Spinal cord (tissue), 10 donors: Measurements from ENCODE around the gene DMD. TPM values are rescaled to one million over a fixed set of nuclear protein-coding genes. Genes with fewer than 3 reads are reported as not detected.

ENCODE experiments used
- DNase-seq, 6 donors: peaks; one replicate each; pipeline versions ENCODE4 v3.0.0 to v3.0.0-alpha.2; 2013 to 2015; ENCODE audit warnings: low spot score in 6 of 6, low read depth in 4 of 6
- H3K27ac ChIP-seq: one replicate; pipeline ENCODE4 v1.5.1; 2013; ENCODE audit warnings: low read depth, low read length, control low read depth
- H3K27me3 ChIP-seq: one replicate; pipeline ENCODE4 v1.6.1; 2013; ENCODE audit warnings: low read length; ENCODE audit not compliant: control insufficient read depth, insufficient read depth
- H3K36me3 ChIP-seq: one replicate; pipeline ENCODE4 v1.6.1; 2013; ENCODE audit warnings: low read length; ENCODE audit not compliant: control insufficient read depth, insufficient read depth
- H3K4me1 ChIP-seq: one replicate; pipeline ENCODE4 v1.6.1; 2013; ENCODE audit warnings: low read length; ENCODE audit not compliant: control insufficient read depth, insufficient read depth
- H3K4me3 ChIP-seq: one replicate; pipeline ENCODE4 v1.5.1; 2013; ENCODE audit warnings: low read depth, low read length, control low read depth
- H3K9me3 ChIP-seq: one replicate; pipeline ENCODE4 v1.6.1; 2013; ENCODE audit warnings: low read length; ENCODE audit not compliant: control insufficient read depth, insufficient read depth
- WGBS: methylation state at CpG from one replicate; pipeline ENCODE4 v1.1.5; 2013; ENCODE audit warnings: missing lambda C conversion rate; ENCODE audit not compliant: insufficient coverage; 5-methylcytosine and 5-hydroxymethylcytosine counted together
- polyA plus RNA-seq, 2 donors: library from polyadenylated mRNA; unstranded; fragments of 120-200 nt; gene quantifications; one replicate each; pipeline ENCODE4 v1.2.1, GENCODE V29; 2013; ENCODE audit not compliant: insufficient read length in 2 of 2
- total RNA-seq, 2 donors: library from RNA; depleted of rRNA in 1 of 2; stranded (reverse); fragments of 120-200 nt in 1 of 2; fragments of >200 nt in 1 of 2; gene quantifications; one replicate each; pipeline versions ENCODE4 v1.2.3 to v1.2.4, GENCODE V29; 2013 to 2014
- donor health status: healthy.

DMD gene
- total and polyA plus RNA-seq, 4 donors: 28.4 to 112 (median 41.9) TPM

- WGBS: 84% methylated on average over 2 of the region's 2 CpGs
- no peak overlapping the region for H3K27ac ChIP-seq
- DNase-seq: no peak
- H3K9me3 ChIP-seq: no peaks in the 10 kb centered on the region
- peaks cover 6% of the 10 kb centered on the region for H3K27me3 ChIP-seq
- H3K4me3 ChIP-seq: no peak overlapping the region
- no peaks in the 10 kb centered on the region for H3K36me3 ChIP-seq
- H3K4me1 ChIP-seq: no peaks in the 10 kb centered on the region
These were observed 1509.1 kb downstream of the DMD start for GRCh38 chrX:31702222-31702621.

DNA sequence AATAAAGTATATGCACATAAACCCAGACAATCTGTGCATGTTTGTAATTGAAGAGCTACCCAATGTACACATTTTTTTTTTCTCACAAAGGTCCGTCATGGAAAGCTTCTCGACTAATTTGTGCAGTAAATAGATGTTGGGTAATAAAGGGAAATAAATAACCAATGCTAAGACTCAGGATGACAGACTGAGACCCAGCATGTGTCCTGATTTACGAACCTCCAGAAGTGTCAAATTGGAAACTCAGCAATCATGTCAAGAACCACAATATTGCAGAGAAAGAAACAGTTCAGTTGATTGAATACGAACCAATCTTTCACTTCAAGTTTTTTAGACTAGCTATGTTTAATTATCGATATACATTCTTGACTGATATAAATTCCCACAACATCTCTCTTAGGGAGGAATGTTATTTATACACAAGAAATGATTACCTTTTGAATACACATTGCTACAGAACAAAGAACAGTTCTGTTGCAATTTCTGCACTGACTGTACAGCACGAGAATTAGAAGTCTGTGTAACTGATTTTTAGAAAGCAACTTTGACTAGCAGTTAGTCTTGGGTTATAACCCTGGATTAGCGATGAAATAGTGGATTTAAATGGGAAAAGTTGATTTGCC lies 1513.9 kb downstream of the DMD start:
- no peaks in the 10 kb centered on the region for H3K36me3 ChIP-seq
- H3K27ac ChIP-seq: no peak overlapping the region
- H3K9me3 ChIP-seq: peaks cover 2% of the 10 kb centered on the region
- WGBS: 66% methylated on average over 2 of the region's 7 CpGs
- DNase-seq: no peak
- peaks cover 6% of the 10 kb centered on the region for H3K27me3 ChIP-seq
- no peaks in the 10 kb centered on the region for H3K4me1 ChIP-seq
- H3K4me3 ChIP-seq: no peak overlapping the region

DNA sequence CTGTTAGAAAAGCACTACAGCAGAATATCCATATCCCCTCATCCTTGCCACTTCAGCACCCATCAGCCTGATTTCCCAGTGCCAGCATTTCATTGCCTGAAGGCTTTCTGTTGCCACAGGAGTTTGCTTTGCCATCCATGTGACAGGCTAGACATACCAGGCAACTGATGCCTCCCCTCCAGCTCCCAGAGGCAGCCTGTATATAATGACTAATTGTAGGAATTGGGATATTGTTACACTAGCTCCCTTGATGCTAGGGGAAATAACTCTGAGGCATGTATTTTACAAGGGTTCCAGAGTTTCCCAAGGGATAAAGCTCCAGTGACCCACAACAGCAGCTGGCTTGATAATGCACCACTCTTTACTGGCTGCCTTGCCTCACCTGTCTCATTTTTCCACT lies 1531.5 kb downstream of the DMD start:
- no peak overlapping the region for H3K27ac ChIP-seq
- H3K36me3 ChIP-seq: no peaks in the 10 kb centered on the region
- no peaks in the 10 kb centered on the region for H3K9me3 ChIP-seq
- no peak for DNase-seq
- no peaks in the 10 kb centered on the region for H3K27me3 ChIP-seq
- H3K4me3 ChIP-seq: no peak overlapping the region
- no peaks in the 10 kb centered on the region for H3K4me1 ChIP-seq

DNA sequence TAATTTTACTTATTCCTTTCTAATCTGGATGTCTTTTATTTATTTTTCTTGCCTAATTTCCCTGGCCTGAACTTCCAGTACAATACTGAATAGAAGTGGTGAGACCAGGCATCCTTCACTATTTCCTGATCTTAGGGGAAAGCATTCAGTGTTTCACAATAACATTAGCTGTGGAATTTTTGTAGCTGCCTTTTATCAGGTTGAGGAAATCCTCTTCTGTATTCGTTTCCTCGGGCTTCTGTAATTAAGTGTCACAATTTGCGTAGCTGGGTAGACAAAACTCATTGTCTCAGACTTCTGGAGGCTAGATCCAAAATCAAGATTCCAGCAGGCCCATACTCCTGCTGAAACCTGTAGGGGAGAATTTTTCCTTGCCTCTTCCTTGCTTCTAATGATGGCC lies 1541.1 kb downstream of the DMD start:
- DNase-seq: no peak
- Histone ChIP-seq H3K9me3 (peaks cover 3% of the 10 kb centered on the region), H3K27ac (no peak overlapping the region), H3K4me1 (no peaks in the 10 kb centered on the region), H3K4me3 (no peak overlapping the region), H3K27me3 (no peaks in the 10 kb centered on the region), H3K36me3 (no peaks in the 10 kb centered on the region)
- WGBS: 84% methylated on average over 3 of the region's 3 CpGs

DNA sequence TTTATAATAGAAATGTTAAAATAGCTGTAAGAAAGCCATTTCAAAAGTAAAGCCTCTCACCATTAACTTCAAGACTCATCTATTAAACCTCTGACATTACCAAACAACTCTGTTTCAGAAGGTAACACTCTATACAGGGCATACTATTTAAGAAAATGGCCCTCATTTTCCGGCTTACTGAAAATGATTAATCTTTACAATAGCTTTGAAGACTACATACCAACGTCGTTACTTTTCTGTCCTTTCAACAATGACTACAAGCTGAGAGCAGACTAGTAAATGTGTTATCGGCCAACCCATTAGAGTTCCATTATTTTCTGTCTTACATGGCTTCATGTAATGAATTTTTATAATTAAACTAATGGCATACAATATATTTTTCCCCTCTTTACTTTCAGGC lies 1545.9 kb downstream of the DMD start:
- Histone ChIP-seq H3K4me1 (no peaks in the 10 kb centered on the region), H3K4me3 (no peak overlapping the region), H3K9me3 (no peaks in the 10 kb centered on the region), H3K27me3 (no peaks in the 10 kb centered on the region), H3K27ac (no peak overlapping the region), H3K36me3 (no peaks in the 10 kb centered on the region)
- DNase-seq: peak in 1 of 6 donors; percentile 12
- WGBS: no CpG with 5 or more reads among the region's 4 CpGs

GRCh38 chrX:31663172-31663571 lies 1548.2 kb downstream of the DMD start:
- H3K36me3 ChIP-seq: no peaks in the 10 kb centered on the region
- no peaks in the 10 kb centered on the region for H3K27me3 ChIP-seq
- no peak for DNase-seq
- H3K4me3 ChIP-seq: no peak overlapping the region
- 78% methylated on average over 3 of the region's 6 CpGs for WGBS
- no peak overlapping the region for H3K27ac ChIP-seq
- no peaks in the 10 kb centered on the region for H3K9me3 ChIP-seq
- H3K4me1 ChIP-seq: no peaks in the 10 kb centered on the region

- Histone ChIP-seq H3K27me3 (no peaks in the 10 kb centered on the region), H3K4me3 (no peak overlapping the region), H3K9me3 (no peaks in the 10 kb centered on the region), H3K4me1 (no peaks in the 10 kb centered on the region), H3K27ac (no peak overlapping the region), H3K36me3 (no peaks in the 10 kb centered on the region)
- no peak for DNase-seq
- WGBS: 67% methylated on average over 2 of the region's 2 CpGs
These were observed 1550.0 kb downstream of the DMD start for GRCh38 chrX:31661280-31661810.

GRCh38 chrX:31658360-31658759 lies 1553.0 kb downstream of the DMD start:
- no peaks in the 10 kb centered on the region for H3K36me3 ChIP-seq
- DNase-seq: peak in 5 of 6 donors; percentile 11 to 70 (median 26)
- no peak overlapping the region for H3K27ac ChIP-seq
- no peak overlapping the region for H3K4me3 ChIP-seq
- H3K9me3 ChIP-seq: no peaks in the 10 kb centered on the region
- H3K27me3 ChIP-seq: no peaks in the 10 kb centered on the region
- H3K4me1 ChIP-seq: no peaks in the 10 kb centered on the region
- no CpG with 5 or more reads among the region's 4 CpGs for WGBS

DNA sequence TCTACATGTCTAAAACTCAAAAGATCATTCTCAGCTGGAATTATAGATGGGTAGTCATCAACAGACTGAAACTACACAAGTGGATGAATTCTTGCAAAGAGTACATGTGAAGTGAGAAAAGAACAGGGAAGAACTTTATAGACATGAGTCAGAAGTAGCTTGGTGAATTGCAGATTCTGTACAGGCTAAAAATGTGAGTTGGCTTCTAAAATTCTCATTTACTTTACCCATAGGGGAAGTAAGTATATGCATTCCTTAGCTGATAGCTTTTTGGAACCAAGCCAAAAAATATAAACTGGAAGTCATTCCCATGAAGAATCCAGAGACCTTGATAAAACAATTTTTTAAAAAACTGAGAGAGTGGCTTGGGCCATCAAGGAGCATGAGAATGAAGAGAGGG lies 1555.3 kb downstream of the DMD start:
- Histone ChIP-seq H3K4me3 (no peak overlapping the region), H3K27ac (no peak overlapping the region), H3K4me1 (no peaks in the 10 kb centered on the region), H3K9me3 (peaks cover 2% of the 10 kb centered on the region), H3K27me3 (peaks cover 2% of the 10 kb centered on the region), H3K36me3 (no peaks in the 10 kb centered on the region)
- DNase-seq: no peak

DNA sequence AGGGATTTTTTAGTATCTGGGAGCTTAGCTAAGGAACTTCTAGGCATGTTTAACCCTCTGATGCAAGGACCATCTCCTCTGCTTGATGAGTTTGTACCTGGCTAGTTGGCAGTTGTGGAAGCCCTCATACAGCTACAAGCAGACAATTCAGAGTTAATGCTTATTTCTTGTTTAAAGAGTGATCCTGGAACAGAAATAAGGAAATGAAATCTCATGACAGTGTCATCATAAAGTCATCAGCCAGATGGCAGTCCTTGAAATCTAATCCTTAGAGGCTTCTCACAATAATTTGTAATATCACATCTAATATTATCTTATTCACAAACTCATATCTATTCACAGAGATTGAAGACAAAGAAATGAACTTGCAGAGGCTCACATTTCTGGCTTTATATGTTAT lies 1557.9 kb downstream of the DMD start:
- no peak overlapping the region for H3K4me3 ChIP-seq
- no peak overlapping the region for H3K27ac ChIP-seq
- H3K4me1 ChIP-seq: no peaks in the 10 kb centered on the region
- no peaks in the 10 kb centered on the region for H3K36me3 ChIP-seq
- H3K9me3 ChIP-seq: peaks cover 2% of the 10 kb centered on the region
- DNase-seq: no peak
- peaks cover 2% of the 10 kb centered on the region for H3K27me3 ChIP-seq
